Osteocyte (in vitro differentiated cells): ENCODE data around the gene POLR3C. TPM values are rescaled to one million over a fixed set of nuclear protein-coding genes. Genes with fewer than 3 reads are reported as not detected.

ENCODE experiments used
- DNase-seq: peaks from one replicate; pipeline ENCODE4 v3.0.0; 2021; ENCODE audit warnings: mixed read lengths; ENCODE audit not compliant: unreplicated experiment; ENCODE audit errors: extremely low spot score
- H3K27ac Mint-ChIP-seq: one replicate; pipeline ENCODE4 v1.8.0; 2021; ENCODE audit warnings: mild to moderate bottlenecking, mixed read lengths; ENCODE audit not compliant: unreplicated experiment
- H3K27me3 Mint-ChIP-seq: one replicate; pipeline ENCODE4 v1.8.0; 2021; ENCODE audit warnings: mixed read lengths; ENCODE audit not compliant: unreplicated experiment
- H3K36me3 Mint-ChIP-seq: one replicate; pipeline ENCODE4 v1.8.0; 2021; ENCODE audit warnings: mixed read lengths; ENCODE audit not compliant: unreplicated experiment
- H3K4me1 Mint-ChIP-seq: one replicate; pipeline ENCODE4 v1.8.0; 2021; ENCODE audit warnings: mixed read lengths; ENCODE audit not compliant: unreplicated experiment
- H3K4me3 Mint-ChIP-seq: one replicate; pipeline ENCODE4 v1.8.0; 2021; ENCODE audit warnings: mild to moderate bottlenecking, moderate library complexity, mixed read lengths; ENCODE audit not compliant: unreplicated experiment
- H3K9me3 Mint-ChIP-seq: one replicate; pipeline ENCODE4 v1.8.0; 2021; ENCODE audit warnings: mixed read lengths; ENCODE audit not compliant: unreplicated experiment
- CTCF ChIP-seq: fragments of 200-600 bp; sonication (generic); IDR thresholded peaks from 2 replicates; pipeline ENCODE4 v1.5.0; 2021; ENCODE audit warnings: antibody characterized with exemption, mild to moderate bottlenecking, moderate library complexity
- total RNA-seq: library from RNA; stranded (reverse); gene quantifications from 2 replicates; pipeline ENCODE4 v1.2.1, GENCODE V29; 2021

The POLR3C gene
- total RNA-seq, 1 donor from 2014 or later, result 33.4 TPM

DNA sequence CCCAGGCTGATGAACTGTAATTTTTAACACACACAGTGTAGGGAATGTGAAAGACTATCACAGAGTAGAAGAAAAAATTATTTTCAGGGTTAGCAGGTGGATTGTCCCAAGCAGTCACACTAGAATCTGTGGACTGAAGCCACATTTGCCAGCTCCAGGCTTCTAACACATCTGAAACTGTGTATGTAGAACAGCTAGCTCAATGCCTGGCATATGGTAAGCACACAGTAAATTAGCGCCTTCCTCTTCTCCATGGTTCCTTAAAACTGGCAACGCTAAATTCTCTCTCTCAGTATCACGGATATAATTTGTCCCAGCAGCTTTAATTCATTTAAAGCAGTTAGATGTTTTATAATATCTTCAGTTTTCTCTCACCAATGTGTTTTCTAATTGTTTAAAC lies 19.0 kb downstream of the POLR3C start:
- no peak overlapping the region for H3K4me3 Mint-ChIP-seq
- no peak overlapping the region for H3K27ac Mint-ChIP-seq
- H3K36me3 Mint-ChIP-seq, result peaks cover 28% of the 10 kb centered on the region
- no peak for DNase-seq
- no peaks in the 10 kb centered on the region for H3K27me3 Mint-ChIP-seq
- H3K9me3 Mint-ChIP-seq, result no peaks in the 10 kb centered on the region
- no peak for TF ChIP-seq CTCF
- H3K4me1 Mint-ChIP-seq, result peaks cover 6% of the 10 kb centered on the region

GRCh38 chr1:145845144-145845513 lies 21.1 kb downstream of the POLR3C start:
- Mint-ChIP-seq H3K27ac (no peak overlapping the region), H3K4me1 (peaks cover 12% of the 10 kb centered on the region), H3K4me3 (no peak overlapping the region), H3K27me3 (no peaks in the 10 kb centered on the region), H3K9me3 (no peaks in the 10 kb centered on the region), H3K36me3 (peaks cover 29% of the 10 kb centered on the region)
- TF ChIP-seq CTCF, result no peak
- no peak for DNase-seq

- H3K9me3 Mint-ChIP-seq, result no peaks in the 10 kb centered on the region
- DNase-seq, result peak; percentile 93
- H3K4me3 Mint-ChIP-seq, result no peak within 1 kb of the TSS
- peaks cover 27% of the 10 kb centered on the region for H3K36me3 Mint-ChIP-seq
- peak; percentile 97 for TF ChIP-seq CTCF
- no peak within 1 kb of the TSS for H3K27ac Mint-ChIP-seq
- no peaks in the 10 kb centered on the region for H3K27me3 Mint-ChIP-seq
- H3K4me1 Mint-ChIP-seq, result peaks cover 16% of the 10 kb centered on the region
These were observed 21.6 kb downstream of the POLR3C start, which contains the start of gene NUDT17 for GRCh38 chr1:145845514-145846161. Gene NUDT17 (plus strand): TSS chr1:145845630. CDS start chr1:145845641, 11 bp downstream.

DNA sequence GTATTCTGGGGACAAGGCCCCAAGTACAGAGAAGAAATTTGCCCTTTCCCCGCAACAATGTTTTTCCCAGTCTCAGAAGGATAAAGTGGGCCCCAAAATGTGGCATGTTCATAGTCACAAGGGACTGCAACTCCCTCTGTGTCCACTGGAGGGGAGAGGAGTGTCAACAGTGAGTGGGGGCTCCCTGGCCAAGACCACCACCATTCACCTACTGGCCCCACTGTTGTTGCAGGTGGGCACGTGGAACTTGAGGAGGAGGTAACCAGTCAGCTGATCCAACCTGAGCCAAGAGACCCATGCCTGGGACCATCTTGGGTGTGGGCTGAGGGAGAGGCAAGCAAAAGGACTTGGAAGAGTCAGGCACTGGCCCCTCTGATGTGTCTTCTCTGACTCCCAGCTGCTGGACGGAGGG lies 22.2 kb downstream of the POLR3C start:
- H3K4me1 Mint-ChIP-seq, result peaks cover 17% of the 10 kb centered on the region
- H3K27ac Mint-ChIP-seq, result no peak overlapping the region
- no peaks in the 10 kb centered on the region for H3K27me3 Mint-ChIP-seq
- no peaks in the 10 kb centered on the region for H3K9me3 Mint-ChIP-seq
- H3K4me3 Mint-ChIP-seq, result no peak overlapping the region
- H3K36me3 Mint-ChIP-seq, result peaks cover 27% of the 10 kb centered on the region
- DNase-seq, result no peak
- TF ChIP-seq CTCF, result peak; percentile 60

- H3K27ac Mint-ChIP-seq, result no peak overlapping the region
- no peak overlapping the region for H3K4me3 Mint-ChIP-seq
- H3K36me3 Mint-ChIP-seq, result peaks cover 20% of the 10 kb centered on the region
- peaks cover 17% of the 10 kb centered on the region for H3K4me1 Mint-ChIP-seq
- H3K9me3 Mint-ChIP-seq, result no peaks in the 10 kb centered on the region
- no peaks in the 10 kb centered on the region for H3K27me3 Mint-ChIP-seq
- TF ChIP-seq CTCF, result no peak
- no peak for DNase-seq
These were observed 23.8 kb downstream of the POLR3C start for GRCh38 chr1:145847827-145848226.
